ENCODE results near the gene ZDHHC8.

ZDHHC8 gene

GRCh38 chr22:20131597-20131858 lies at the start of gene ZDHHC8:
ZDHHC8 (plus strand) TSS chr22:20131804; CDS start chr22:20131948, 144 bp downstream.
- no peak for DNase-seq

GRCh38 chr22:20083157-20083890 lies 48.3 kb upstream of the ZDHHC8 start:
- no peak for DNase-seq

GRCh38 chr22:20083891-20084546 lies 47.6 kb upstream of the ZDHHC8 start:
- no peak for DNase-seq

- peak; percentile 18 for DNase-seq
Measured at GRCh38 chr22:20084547-20085413, 46.8 kb upstream of the ZDHHC8 start.

- DNase-seq, result no peak
Measured at GRCh38 chr22:20085651-20086050, 46.0 kb upstream of the ZDHHC8 start.

GRCh38 chr22:20086101-20086599 lies 45.5 kb upstream of the ZDHHC8 start:
- no peak for DNase-seq

GRCh38 chr22:20086763-20087162 lies 44.8 kb upstream of the ZDHHC8 start:
- DNase-seq, result no peak

- DNase-seq, result no peak
Measured at GRCh38 chr22:20087319-20088262, 44.0 kb upstream of the ZDHHC8 start.

- DNase-seq, result no peak
Measured at GRCh38 chr22:20088263-20088648, 43.3 kb upstream of the ZDHHC8 start.

- no peak for DNase-seq
Measured at GRCh38 chr22:20089226-20089976, 42.2 kb upstream of the ZDHHC8 start.

- DNase-seq, result no peak
Measured at GRCh38 chr22:20089977-20090729, 41.5 kb upstream of the ZDHHC8 start.

- no peak for DNase-seq
Measured at GRCh38 chr22:20090730-20091240, 40.8 kb upstream of the ZDHHC8 start.

- DNase-seq, result no peak
Measured at GRCh38 chr22:20091690-20092476, 39.7 kb upstream of the ZDHHC8 start.

GRCh38 chr22:20092477-20092854 lies 39.1 kb upstream of the ZDHHC8 start:
- no peak for DNase-seq

GRCh38 chr22:20093418-20094196 lies 38.0 kb upstream of the ZDHHC8 start:
- DNase-seq, result no peak

- DNase-seq, result no peak
Measured at GRCh38 chr22:20094197-20094807, 37.3 kb upstream of the ZDHHC8 start.

GRCh38 chr22:20095521-20095920 lies 36.1 kb upstream of the ZDHHC8 start:
- no peak for DNase-seq

GRCh38 chr22:20096574-20097420 lies 34.8 kb upstream of the ZDHHC8 start:
- DNase-seq, result no peak

All from COR-L47 (cell line).